ENCODE data around the gene TPM2. TPM values are rescaled to one million over a fixed set of nuclear protein-coding genes. Genes with fewer than 3 reads are reported as not detected.

Gene TPM2
- total RNA-seq, 4 donors from 2014 or later, result 86.2 to 269 (median 115) TPM

GRCh38 chr9:35717132-35717870 is 27.6 kb upstream of the TPM2 start:
- TF ChIP-seq, protein P1, sequence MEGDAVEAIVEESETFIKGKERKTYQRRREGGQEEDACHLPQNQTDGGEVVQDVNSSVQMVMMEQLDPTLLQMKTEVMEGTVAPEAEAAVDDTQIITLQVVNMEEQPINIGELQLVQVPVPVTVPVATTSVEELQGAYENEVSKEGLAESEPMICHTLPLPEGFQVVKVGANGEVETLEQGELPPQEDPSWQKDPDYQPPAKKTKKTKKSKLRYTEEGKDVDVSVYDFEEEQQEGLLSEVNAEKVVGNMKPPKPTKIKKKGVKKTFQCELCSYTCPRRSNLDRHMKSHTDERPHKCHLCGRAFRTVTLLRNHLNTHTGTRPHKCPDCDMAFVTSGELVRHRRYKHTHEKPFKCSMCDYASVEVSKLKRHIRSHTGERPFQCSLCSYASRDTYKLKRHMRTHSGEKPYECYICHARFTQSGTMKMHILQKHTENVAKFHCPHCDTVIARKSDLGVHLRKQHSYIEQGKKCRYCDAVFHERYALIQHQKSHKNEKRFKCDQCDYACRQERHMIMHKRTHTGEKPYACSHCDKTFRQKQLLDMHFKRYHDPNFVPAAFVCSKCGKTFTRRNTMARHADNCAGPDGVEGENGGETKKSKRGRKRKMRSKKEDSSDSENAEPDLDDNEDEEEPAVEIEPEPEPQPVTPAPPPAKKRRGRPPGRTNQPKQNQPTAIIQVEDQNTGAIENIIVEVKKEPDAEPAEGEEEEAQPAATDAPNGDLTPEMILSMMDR (IDR thresholded peaks at IDR 0.05; ENCODE audit: low read depth), result no peak

GRCh38 chr9:35716230-35716629 is 26.5 kb upstream of the TPM2 start:
- TF ChIP-seq, protein P1 (IDR thresholded peaks at IDR 0.05; ENCODE audit: low read depth), result no peak

- TF ChIP-seq, protein P1 (IDR thresholded peaks at IDR 0.05; ENCODE audit: low read depth), result no peak
These were observed 25.0 kb upstream of the TPM2 start for GRCh38 chr9:35714579-35715252.

GRCh38 chr9:35714123-35714522 is 24.4 kb upstream of the TPM2 start:
- TF ChIP-seq, protein P1 (IDR thresholded peaks at IDR 0.05; ENCODE audit: low read depth), result no peak

GRCh38 chr9:35713578-35713977 is 23.9 kb upstream of the TPM2 start:
- TF ChIP-seq, protein P1 (IDR thresholded peaks at IDR 0.05; ENCODE audit: low read depth), result no peak

DNA sequence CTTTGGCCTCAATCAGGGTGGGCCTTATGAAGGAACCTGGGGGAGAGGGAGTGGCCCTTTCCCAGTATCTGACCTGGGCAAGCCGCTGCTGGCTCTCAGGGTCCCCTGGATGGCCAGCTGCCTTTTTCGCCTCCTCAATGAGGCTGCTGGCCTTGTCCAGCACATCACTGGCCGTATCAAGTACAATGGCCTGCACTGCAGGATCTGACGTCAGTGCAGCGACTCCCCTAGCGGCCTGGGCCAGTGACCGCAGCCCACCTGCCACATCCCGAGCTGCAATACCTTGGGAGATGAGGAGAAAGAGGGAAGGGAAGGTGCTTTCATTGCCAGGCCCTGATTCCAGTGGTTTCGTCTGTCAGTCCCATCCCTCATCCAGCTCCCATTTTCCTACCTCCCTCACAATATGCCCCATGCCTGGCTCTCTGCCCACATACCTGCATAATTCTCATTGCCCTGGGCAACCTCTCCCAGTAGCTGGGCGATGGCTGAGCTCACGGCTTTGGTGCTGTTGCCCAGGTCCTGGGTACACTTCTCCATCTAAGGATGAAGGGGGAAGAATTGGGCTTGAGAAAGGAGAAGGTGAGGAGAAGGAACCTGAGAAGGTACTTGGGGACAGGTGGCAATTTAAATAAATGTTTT is 23.2 kb upstream of the TPM2 start:
- TF ChIP-seq, protein P1 (IDR thresholded peaks at IDR 0.05; ENCODE audit: low read depth), result no peak

All from subcutaneous adipose tissue (tissue), 4 donors.